Uterus (tissue), 2 donors: ENCODE data around the gene FAXC.

ENCODE experiments used
- POLR2A ChIP-seq, 2 donors: fragments of 450-650 bp; IDR thresholded peaks; one replicate each; pipeline ENCODE4 v1.6.1; 2016; ENCODE audit warnings: antibody characterized with exemption in 2 of 2, mild to moderate bottlenecking in 1 of 2, moderate library complexity in 1 of 2
- TF ChIP-seq, protein P1 (sequence below), 4 experiments: fragments of 200-600 bp in 2 of 4; fragments of 450-650 bp in 2 of 4; sonication (generic) in 2 of 4; IDR thresholded peaks; one replicate each; pipeline ENCODE4 v1.5.1; 2016 to 2019; ENCODE audit warnings: antibody characterized with exemption in 4 of 4, mild to moderate bottlenecking in 2 of 4, moderate library complexity in 1 of 4

GRCh38 chr6:99246602-99247001, 102.9 kb downstream of the FAXC start:
- TF ChIP-seq, protein P1, sequence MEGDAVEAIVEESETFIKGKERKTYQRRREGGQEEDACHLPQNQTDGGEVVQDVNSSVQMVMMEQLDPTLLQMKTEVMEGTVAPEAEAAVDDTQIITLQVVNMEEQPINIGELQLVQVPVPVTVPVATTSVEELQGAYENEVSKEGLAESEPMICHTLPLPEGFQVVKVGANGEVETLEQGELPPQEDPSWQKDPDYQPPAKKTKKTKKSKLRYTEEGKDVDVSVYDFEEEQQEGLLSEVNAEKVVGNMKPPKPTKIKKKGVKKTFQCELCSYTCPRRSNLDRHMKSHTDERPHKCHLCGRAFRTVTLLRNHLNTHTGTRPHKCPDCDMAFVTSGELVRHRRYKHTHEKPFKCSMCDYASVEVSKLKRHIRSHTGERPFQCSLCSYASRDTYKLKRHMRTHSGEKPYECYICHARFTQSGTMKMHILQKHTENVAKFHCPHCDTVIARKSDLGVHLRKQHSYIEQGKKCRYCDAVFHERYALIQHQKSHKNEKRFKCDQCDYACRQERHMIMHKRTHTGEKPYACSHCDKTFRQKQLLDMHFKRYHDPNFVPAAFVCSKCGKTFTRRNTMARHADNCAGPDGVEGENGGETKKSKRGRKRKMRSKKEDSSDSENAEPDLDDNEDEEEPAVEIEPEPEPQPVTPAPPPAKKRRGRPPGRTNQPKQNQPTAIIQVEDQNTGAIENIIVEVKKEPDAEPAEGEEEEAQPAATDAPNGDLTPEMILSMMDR (IDR thresholded peaks at IDR 0.05) = no peak
- no peak for TF ChIP-seq POLR2A (IDR thresholded peaks at IDR 0.05)
